ENCODE measurements around the gene CYBB. TPM values are rescaled to one million over a fixed set of nuclear protein-coding genes. Genes with fewer than 3 reads are reported as not detected.

The CYBB gene
- total RNA-seq, 1 experiment from 2014 or later: not detected

DNA sequence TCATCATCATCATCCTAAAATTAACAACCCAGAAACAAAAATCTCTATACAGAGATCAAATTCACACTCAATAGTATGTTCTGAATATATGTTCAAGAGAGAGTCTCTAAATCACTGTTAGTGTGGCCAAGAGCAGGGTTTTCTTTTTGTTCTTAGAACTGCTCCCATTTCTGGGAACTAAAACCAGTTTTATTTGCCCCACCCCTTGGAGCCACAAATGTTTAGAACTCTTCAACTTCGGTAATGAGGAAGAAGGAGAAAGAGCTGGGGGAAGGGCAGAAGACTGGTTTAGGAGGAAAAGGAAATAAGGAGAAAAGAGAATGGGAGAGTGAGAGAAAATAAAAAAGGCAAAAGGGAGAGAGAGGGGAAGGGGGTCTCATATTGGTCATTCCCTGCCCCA, 32.3 kb downstream of the CYBB start:
- intact Hi-C loops (cut with micrococcal nuclease): no loop called here
- no peaks in the 10 kb centered on the region for H3K36me3 Mint-ChIP-seq (ENCODE audit: insufficient read depth, unreplicated experiment)
- no peaks in the 10 kb centered on the region for H3K4me1 Mint-ChIP-seq (ENCODE audit: insufficient read depth, unreplicated experiment)
- no peak overlapping the region for H3K27ac Mint-ChIP-seq (ENCODE audit: low read depth, unreplicated experiment)
- TF ChIP-seq, protein P1, sequence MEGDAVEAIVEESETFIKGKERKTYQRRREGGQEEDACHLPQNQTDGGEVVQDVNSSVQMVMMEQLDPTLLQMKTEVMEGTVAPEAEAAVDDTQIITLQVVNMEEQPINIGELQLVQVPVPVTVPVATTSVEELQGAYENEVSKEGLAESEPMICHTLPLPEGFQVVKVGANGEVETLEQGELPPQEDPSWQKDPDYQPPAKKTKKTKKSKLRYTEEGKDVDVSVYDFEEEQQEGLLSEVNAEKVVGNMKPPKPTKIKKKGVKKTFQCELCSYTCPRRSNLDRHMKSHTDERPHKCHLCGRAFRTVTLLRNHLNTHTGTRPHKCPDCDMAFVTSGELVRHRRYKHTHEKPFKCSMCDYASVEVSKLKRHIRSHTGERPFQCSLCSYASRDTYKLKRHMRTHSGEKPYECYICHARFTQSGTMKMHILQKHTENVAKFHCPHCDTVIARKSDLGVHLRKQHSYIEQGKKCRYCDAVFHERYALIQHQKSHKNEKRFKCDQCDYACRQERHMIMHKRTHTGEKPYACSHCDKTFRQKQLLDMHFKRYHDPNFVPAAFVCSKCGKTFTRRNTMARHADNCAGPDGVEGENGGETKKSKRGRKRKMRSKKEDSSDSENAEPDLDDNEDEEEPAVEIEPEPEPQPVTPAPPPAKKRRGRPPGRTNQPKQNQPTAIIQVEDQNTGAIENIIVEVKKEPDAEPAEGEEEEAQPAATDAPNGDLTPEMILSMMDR (IDR thresholded peaks at IDR 0.05; ENCODE audit: unreplicated experiment): no peak
- POLR2A ChIA-PET: no interaction called here
- BruUV-seq (replicated peaks): no TSS peak
- DNase-seq (ENCODE audit: unreplicated experiment): no peak
- H3K27me3 Mint-ChIP-seq (ENCODE audit: insufficient read depth, unreplicated experiment): peaks cover 95% of the 10 kb centered on the region
- H3K4me3 Mint-ChIP-seq (ENCODE audit: unreplicated experiment): no peak overlapping the region
- CTCF ChIA-PET: interaction anchor here (0.6 kb wide), 1 partner anchor 35 kb away, joined by 4 read pairs; no protein-coding TSS in a partner anchor
- no peaks in the 10 kb centered on the region for H3K9me3 Mint-ChIP-seq (ENCODE audit: unreplicated experiment)

GRCh38 chrX:37813570-37813969, 33.7 kb downstream of the CYBB start:
- TF ChIP-seq, protein P1 (IDR thresholded peaks at IDR 0.05; ENCODE audit: unreplicated experiment): no peak
- Mint-ChIP-seq H3K9me3 (ENCODE audit: unreplicated experiment) (no peaks in the 10 kb centered on the region), H3K4me3 (ENCODE audit: unreplicated experiment) (no peak overlapping the region), H3K36me3 (ENCODE audit: insufficient read depth, unreplicated experiment) (no peaks in the 10 kb centered on the region), H3K27me3 (ENCODE audit: insufficient read depth, unreplicated experiment) (peaks cover 96% of the 10 kb centered on the region), H3K27ac (ENCODE audit: low read depth, unreplicated experiment) (no peak overlapping the region), H3K4me1 (ENCODE audit: insufficient read depth, unreplicated experiment) (no peaks in the 10 kb centered on the region)
- no TSS peak for BruUV-seq (replicated peaks)
- ChIA-PET POLR2A (no interaction called here), CTCF (interaction anchor here (0.9 kb wide), 1 partner anchor 10 kb away, joined by 3 read pairs; no protein-coding TSS in a partner anchor)
- no peak for DNase-seq (ENCODE audit: unreplicated experiment)
- intact Hi-C loops (cut with micrococcal nuclease): no loop called here

DNA sequence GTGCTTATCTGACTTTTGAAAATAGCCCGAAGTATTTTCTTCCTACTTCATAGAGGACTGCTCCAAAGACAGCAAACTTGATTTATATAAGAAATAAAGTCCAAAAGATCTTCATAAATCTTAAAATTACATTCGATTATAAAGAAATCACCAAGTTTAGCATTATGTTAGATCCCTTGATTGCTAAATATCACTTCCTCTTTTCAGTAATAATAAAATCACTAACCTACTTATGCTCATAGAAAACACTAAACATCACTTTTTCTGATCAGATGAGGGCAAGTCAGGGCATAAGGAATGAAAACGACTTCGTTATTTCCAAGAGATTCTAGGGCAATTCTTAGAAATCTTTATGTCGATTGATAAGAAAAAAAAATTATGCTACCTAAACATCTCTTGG, 35.5 kb downstream of the CYBB start:
- Mint-ChIP-seq H3K9me3 (ENCODE audit: unreplicated experiment) (no peaks in the 10 kb centered on the region), H3K4me1 (ENCODE audit: insufficient read depth, unreplicated experiment) (no peaks in the 10 kb centered on the region), H3K27ac (ENCODE audit: low read depth, unreplicated experiment) (no peak overlapping the region), H3K27me3 (ENCODE audit: insufficient read depth, unreplicated experiment) (peaks cover 93% of the 10 kb centered on the region), H3K4me3 (ENCODE audit: unreplicated experiment) (no peak overlapping the region), H3K36me3 (ENCODE audit: insufficient read depth, unreplicated experiment) (no peaks in the 10 kb centered on the region)
- intact Hi-C loops (cut with micrococcal nuclease): no loop called here
- CTCF ChIA-PET: interaction anchor here (0.6 to 1.0 kb wide), 3 partner anchors 10 to 306 kb away, joined by 3 to 6 read pairs (median 3); no protein-coding TSS in a partner anchor
- no TSS peak for BruUV-seq (replicated peaks)
- TF ChIP-seq, protein P1 (IDR thresholded peaks at IDR 0.05; ENCODE audit: unreplicated experiment): no peak
- no peak for DNase-seq (ENCODE audit: unreplicated experiment)
- POLR2A ChIA-PET: no interaction called here

GRCh38 chrX:37816766-37817165, 36.9 kb downstream of the CYBB start:
- Mint-ChIP-seq H3K36me3 (ENCODE audit: insufficient read depth, unreplicated experiment) (no peaks in the 10 kb centered on the region), H3K4me1 (ENCODE audit: insufficient read depth, unreplicated experiment) (no peaks in the 10 kb centered on the region), H3K4me3 (ENCODE audit: unreplicated experiment) (no peak overlapping the region), H3K27me3 (ENCODE audit: insufficient read depth, unreplicated experiment) (peaks cover 93% of the 10 kb centered on the region), H3K9me3 (ENCODE audit: unreplicated experiment) (no peaks in the 10 kb centered on the region), H3K27ac (ENCODE audit: low read depth, unreplicated experiment) (no peak overlapping the region)
- no TSS peak for BruUV-seq (replicated peaks)
- TF ChIP-seq, protein P1 (IDR thresholded peaks at IDR 0.05; ENCODE audit: unreplicated experiment): no peak
- ChIA-PET CTCF (interaction anchor here (0.8 to 1.8 kb wide), 3 partner anchors 9 to 72 kb away, joined by 3 to 6 read pairs (median 5); no protein-coding TSS in a partner anchor), POLR2A (interaction anchor here (0.5 to 0.6 kb wide), 2 partner anchors 74 to 492 kb away, joined by 4 read pairs; no protein-coding TSS in a partner anchor)
- no peak for DNase-seq (ENCODE audit: unreplicated experiment)
- intact Hi-C loops (cut with micrococcal nuclease): no loop called here
